ENCODE measurements around the gene MSGN1. TPM values are rescaled to one million over a fixed set of nuclear protein-coding genes. Genes with fewer than 3 reads are reported as not detected.

MSGN1 gene
- total RNA-seq, 2 experiments from 2014 or later, result not detected

- CTCF ChIA-PET, result no interaction called here
These were observed 22.4 kb upstream of the MSGN1 start for GRCh38 chr2:17793803-17794354.

DNA sequence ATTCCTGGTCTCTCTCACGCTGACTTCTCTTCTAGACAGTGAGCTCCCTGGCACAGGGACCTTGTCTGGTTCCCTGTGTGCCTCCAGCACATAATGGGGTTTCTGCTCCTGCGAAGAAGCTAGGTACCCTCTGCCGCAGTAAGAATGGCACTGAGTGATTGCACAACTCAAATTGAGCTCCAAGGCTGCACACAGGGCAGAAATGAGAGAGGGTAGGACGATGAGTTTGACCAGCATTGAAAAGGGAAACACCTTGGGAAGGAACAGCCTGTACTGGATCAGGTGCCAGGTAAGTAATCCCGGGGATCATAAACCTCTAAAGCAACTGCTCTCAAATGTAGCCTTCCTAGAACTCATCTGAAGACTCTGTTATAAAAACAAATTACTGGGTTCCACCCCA lies 21.0 kb upstream of the MSGN1 start:
- no peak overlapping the region for H3K27ac Mint-ChIP-seq
- no peak overlapping the region for H3K4me3 Mint-ChIP-seq
- H3K9me3 Mint-ChIP-seq, result no peaks in the 10 kb centered on the region
- ChIA-PET CTCF (no interaction called here), POLR2A (no interaction called here)
- no peaks in the 10 kb centered on the region for H3K36me3 Mint-ChIP-seq (ENCODE audit: low read depth)
- peaks cover 3% of the 10 kb centered on the region for H3K4me1 Mint-ChIP-seq
- DNase-seq, result no peak
- H3K27me3 Mint-ChIP-seq, result peaks cover 21% of the 10 kb centered on the region

More at GRCh38 chr2:17793803-17794354, 22.4 kb upstream of the MSGN1 start:
- Mint-ChIP-seq H3K27ac (no peak overlapping the region), H3K4me1 (peaks cover 3% of the 10 kb centered on the region), H3K9me3 (no peaks in the 10 kb centered on the region), H3K4me3 (no peak overlapping the region), H3K36me3 (ENCODE audit: low read depth) (no peaks in the 10 kb centered on the region), H3K27me3 (peaks cover 19% of the 10 kb centered on the region)
- DNase-seq, result no peak
- POLR2A ChIA-PET, result no interaction called here

DNA sequence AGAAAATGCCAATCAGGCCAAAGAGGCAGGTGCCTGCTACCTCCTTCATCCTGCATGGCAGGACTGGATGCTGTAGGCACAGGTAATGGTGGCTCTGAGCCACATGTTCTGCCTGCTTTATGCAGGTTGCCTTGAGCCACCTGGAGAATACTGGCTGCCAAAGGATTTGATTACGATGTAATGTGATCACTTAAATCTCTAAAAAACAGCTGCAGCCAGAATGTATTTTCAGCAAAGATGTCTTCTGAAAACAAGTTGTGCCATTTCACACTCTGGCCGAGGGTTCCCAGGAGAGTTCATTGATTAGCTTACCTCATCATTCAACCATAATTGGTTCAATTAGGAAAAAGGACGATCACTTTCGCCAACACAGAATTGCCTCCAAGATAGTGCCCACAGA lies 17.9 kb upstream of the MSGN1 start:
- Mint-ChIP-seq H3K27ac (no peak overlapping the region), H3K27me3 (peaks cover 18% of the 10 kb centered on the region), H3K36me3 (ENCODE audit: low read depth) (no peaks in the 10 kb centered on the region), H3K4me1 (no peaks in the 10 kb centered on the region), H3K9me3 (no peaks in the 10 kb centered on the region), H3K4me3 (no peak overlapping the region)
- CTCF ChIA-PET, result no interaction called here
- DNase-seq, result no peak
- POLR2A ChIA-PET, result no interaction called here

DNA sequence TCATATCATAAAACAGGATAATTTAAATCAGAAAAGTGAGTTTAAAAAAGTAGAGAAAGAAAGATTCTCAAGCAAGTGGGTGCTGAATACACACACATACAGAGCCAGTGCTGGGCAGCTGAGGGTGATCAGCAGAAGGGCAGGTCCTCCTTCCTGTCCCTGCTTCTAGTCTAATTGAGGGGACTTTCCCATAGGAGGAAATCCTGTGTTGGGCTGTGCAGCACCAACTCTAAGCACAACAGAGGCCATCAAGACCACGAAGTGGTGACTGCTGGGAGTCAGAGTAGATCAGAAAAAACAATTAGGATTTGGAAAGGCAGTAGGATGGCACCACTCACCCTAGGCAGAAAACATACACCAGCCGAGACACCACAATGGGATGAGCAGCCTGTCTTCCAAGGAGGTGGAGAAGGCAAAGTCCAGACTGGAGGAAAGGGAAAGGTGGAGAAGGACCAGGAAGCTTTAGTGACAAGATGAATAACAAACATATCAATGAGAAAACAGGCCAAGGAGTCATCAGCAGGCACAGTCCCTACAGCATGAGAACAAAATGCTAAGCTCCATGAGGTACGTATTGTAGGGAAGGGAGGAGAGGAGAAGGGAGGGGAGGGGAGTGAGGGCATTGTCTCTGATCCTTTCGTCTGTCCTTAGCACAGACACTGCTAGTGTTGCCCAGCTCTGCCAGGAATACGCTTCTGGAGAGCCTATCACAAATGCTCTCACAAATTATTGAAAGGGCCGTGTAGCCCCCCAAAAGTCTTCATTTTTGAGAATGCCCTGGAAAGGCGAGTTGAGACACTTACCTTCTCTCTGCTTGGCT lies 16.7 kb upstream of the MSGN1 start:
- peaks cover 29% of the 10 kb centered on the region for H3K27me3 Mint-ChIP-seq
- no peaks in the 10 kb centered on the region for H3K4me1 Mint-ChIP-seq
- H3K36me3 Mint-ChIP-seq (ENCODE audit: low read depth), result no peaks in the 10 kb centered on the region
- ChIA-PET POLR2A (no interaction called here), CTCF (no interaction called here)
- H3K27ac Mint-ChIP-seq, result no peak overlapping the region
- no peaks in the 10 kb centered on the region for H3K9me3 Mint-ChIP-seq
- DNase-seq, result no peak
- no peak overlapping the region for H3K4me3 Mint-ChIP-seq

GRCh38 chr2:17800219-17800618 lies 16.0 kb upstream of the MSGN1 start:
- ChIA-PET CTCF (no interaction called here), POLR2A (no interaction called here)
- no peak overlapping the region for H3K4me3 Mint-ChIP-seq

GRCh38 chr2:17800693-17801458 lies 15.4 kb upstream of the MSGN1 start:
- Mint-ChIP-seq H3K36me3 (ENCODE audit: low read depth) (no peaks in the 10 kb centered on the region), H3K4me3 (no peak overlapping the region), H3K27ac (no peak overlapping the region), H3K4me1 (no peaks in the 10 kb centered on the region), H3K27me3 (peaks cover 35% of the 10 kb centered on the region), H3K9me3 (no peaks in the 10 kb centered on the region)
- ChIA-PET CTCF (no interaction called here), POLR2A (no interaction called here)
- DNase-seq, result no peak

More at GRCh38 chr2:17800219-17800618, 16.0 kb upstream of the MSGN1 start:
- no peaks in the 10 kb centered on the region for H3K9me3 Mint-ChIP-seq
- DNase-seq, result no peak
- H3K27ac Mint-ChIP-seq, result no peak overlapping the region
- H3K27me3 Mint-ChIP-seq, result peaks cover 33% of the 10 kb centered on the region
- no peaks in the 10 kb centered on the region for H3K36me3 Mint-ChIP-seq (ENCODE audit: low read depth)
- no peaks in the 10 kb centered on the region for H3K4me1 Mint-ChIP-seq

DNA sequence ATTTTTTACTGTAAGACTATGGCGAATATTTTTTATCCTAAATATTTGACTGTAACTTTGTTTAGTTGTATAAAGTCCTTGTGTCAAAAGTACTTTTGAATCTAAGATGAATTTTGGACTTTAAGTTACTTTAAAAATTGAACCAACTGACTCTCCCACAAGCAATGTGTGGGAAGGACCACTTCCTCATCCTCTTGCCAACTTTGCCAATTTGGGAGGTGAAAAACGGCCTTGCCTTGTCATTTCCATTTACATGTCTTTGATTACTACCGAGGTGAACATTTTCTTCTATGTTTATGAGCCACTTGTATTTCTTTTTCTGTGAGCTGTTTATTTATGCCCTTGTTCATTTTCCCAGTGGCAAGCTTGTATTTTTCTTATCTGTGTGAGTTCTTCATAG lies 12.8 kb upstream of the MSGN1 start:
- CTCF ChIA-PET, result no interaction called here
- H3K27ac Mint-ChIP-seq, result no peak overlapping the region
- no peaks in the 10 kb centered on the region for H3K9me3 Mint-ChIP-seq
- peaks cover 29% of the 10 kb centered on the region for H3K27me3 Mint-ChIP-seq
- H3K4me3 Mint-ChIP-seq, result no peak overlapping the region
- POLR2A ChIA-PET, result no interaction called here
- H3K36me3 Mint-ChIP-seq (ENCODE audit: low read depth), result no peaks in the 10 kb centered on the region
- H3K4me1 Mint-ChIP-seq, result no peaks in the 10 kb centered on the region
- no peak for DNase-seq

DNA sequence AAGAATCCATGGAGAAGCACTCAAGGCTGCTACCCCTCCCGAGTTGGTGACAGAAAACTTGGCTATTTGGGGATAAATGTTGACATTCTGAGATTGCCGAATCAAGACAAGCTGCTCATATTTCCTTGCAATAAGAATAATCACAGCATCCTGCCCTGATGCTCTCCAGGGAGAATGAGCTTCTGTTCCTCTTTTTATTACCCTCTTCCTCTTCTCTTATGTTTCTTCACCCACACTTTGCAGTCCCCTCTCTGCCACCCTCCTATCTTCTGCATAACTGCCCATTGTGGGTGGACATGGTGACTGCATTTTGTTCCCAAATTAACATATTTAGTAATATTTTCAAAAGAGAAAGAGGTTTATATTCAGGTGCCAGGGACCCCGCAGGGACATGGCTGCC lies 11.9 kb upstream of the MSGN1 start:
- no peaks in the 10 kb centered on the region for H3K4me1 Mint-ChIP-seq
- peaks cover 29% of the 10 kb centered on the region for H3K27me3 Mint-ChIP-seq
- DNase-seq, result no peak
- no peak overlapping the region for H3K27ac Mint-ChIP-seq
- CTCF ChIA-PET, result no interaction called here
- H3K9me3 Mint-ChIP-seq, result no peaks in the 10 kb centered on the region
- POLR2A ChIA-PET, result no interaction called here
- H3K36me3 Mint-ChIP-seq (ENCODE audit: low read depth), result no peaks in the 10 kb centered on the region
- H3K4me3 Mint-ChIP-seq, result no peak overlapping the region

DNA sequence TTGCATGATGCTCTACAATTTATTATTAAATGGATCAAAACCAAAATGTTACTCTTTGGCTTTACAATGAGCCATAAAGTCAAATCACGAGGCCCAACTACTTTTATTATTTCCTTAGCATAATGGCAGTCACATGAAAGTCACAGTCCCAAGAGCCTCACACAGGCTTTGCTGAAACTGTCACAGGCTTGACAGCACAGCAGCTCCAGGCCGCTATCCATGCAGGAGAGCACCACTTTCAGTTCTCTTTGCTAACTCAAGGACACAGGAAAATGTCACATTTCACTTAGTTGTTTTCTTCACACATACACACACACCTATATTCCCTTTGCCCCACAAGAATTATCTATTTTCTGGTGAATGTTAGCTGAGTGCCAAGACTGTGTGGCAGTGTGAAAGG lies 11.1 kb upstream of the MSGN1 start:
- Mint-ChIP-seq H3K4me3 (no peak overlapping the region), H3K27me3 (peaks cover 29% of the 10 kb centered on the region), H3K4me1 (no peaks in the 10 kb centered on the region), H3K36me3 (ENCODE audit: low read depth) (no peaks in the 10 kb centered on the region), H3K27ac (no peak overlapping the region), H3K9me3 (no peaks in the 10 kb centered on the region)
- ChIA-PET CTCF (no interaction called here), POLR2A (no interaction called here)
- DNase-seq, result no peak

DNA sequence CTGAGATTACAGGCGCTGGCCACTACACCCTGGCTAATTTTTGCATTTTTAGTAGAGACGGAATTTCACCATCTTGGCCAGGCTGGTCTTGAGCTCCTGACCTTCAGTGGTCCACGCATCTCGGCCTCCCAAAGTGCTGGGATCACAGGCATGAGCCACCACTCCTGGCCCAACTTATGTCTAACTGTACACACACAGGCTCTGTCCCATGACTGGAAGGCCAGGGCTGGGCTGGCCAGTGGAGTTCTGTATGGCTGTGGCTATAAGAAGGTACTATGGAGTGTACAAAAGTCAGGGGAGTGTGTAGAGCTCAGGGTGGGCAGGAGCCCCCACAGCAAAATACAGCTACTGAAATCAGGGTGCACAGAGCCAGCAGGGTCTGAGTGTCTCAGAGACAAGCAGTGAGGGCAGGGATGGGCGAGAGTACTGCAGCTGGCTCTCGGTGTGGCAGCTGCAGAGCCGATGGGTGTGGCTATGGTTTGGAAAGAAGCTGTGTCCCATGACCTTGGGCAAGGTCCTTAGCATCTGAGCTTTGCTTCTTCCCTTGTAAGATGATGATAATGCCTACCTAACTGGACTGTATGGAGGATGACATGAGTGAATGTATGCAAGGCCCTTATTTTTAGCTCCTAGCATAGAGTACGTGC lies 10.4 kb upstream of the MSGN1 start:
- Mint-ChIP-seq H3K4me1 (no peaks in the 10 kb centered on the region), H3K27ac (no peak overlapping the region), H3K27me3 (peaks cover 22% of the 10 kb centered on the region), H3K4me3 (no peak overlapping the region), H3K9me3 (no peaks in the 10 kb centered on the region), H3K36me3 (ENCODE audit: low read depth) (no peaks in the 10 kb centered on the region)
- POLR2A ChIA-PET, result no interaction called here
- CTCF ChIA-PET, result no interaction called here
- no peak for DNase-seq

DNA sequence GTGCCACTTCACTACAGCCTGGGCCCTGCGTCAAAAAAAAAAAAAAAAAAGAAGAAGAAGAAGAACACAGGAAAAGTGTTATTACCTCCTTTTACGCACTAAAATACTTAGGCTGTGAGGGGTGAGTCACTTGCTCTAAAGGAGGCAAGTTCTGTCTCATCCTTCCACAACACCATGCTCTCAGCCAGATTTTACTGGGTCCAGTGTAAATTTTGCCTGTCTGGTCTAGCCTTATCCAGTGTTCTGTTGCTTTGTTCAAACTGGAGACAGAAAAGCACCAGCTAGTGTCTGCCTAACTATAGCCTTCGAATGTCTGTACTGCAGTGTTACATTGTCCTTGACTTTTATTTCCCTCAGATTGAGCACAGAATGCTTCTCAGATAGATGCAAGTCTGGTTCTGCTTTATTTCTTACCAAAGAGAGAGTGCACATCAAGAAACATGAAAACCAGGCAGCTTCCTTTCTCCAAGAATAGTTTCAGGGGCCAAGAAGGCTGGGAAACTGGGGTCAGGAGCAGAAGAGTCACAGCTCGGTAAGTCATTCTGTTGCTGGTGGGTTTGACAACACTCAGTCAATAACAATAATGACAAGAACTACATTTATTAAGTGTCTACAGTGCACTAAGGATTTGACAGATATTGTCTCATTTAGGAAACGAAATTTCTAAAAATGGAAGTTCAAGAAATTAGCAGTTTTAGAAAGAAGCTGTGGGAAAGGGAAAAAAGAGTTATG lies 3.1 kb upstream of the MSGN1 start:
- peaks cover 28% of the 10 kb centered on the region for H3K27me3 Mint-ChIP-seq
- no peaks in the 10 kb centered on the region for H3K36me3 Mint-ChIP-seq (ENCODE audit: low read depth)
- no peak overlapping the region for H3K4me3 Mint-ChIP-seq
- peaks cover 9% of the 10 kb centered on the region for H3K4me1 Mint-ChIP-seq
- ChIA-PET CTCF (interaction anchor here (1.0 kb wide), 1 partner anchor 142 kb away, joined by 5 read pairs; no protein-coding TSS in a partner anchor), POLR2A (no interaction called here)
- H3K27ac Mint-ChIP-seq, result no peak overlapping the region
- H3K9me3 Mint-ChIP-seq, result no peaks in the 10 kb centered on the region
- no peak for DNase-seq

GRCh38 chr2:17813742-17814473 lies 2.4 kb upstream of the MSGN1 start:
- Mint-ChIP-seq H3K27me3 (peaks cover 25% of the 10 kb centered on the region), H3K4me3 (no peak overlapping the region), H3K36me3 (ENCODE audit: low read depth) (no peaks in the 10 kb centered on the region), H3K4me1 (peaks cover 9% of the 10 kb centered on the region), H3K27ac (no peak overlapping the region), H3K9me3 (no peaks in the 10 kb centered on the region)
- POLR2A ChIA-PET, result no interaction called here
- no peak for DNase-seq
- CTCF ChIA-PET, result interaction anchor here (1.0 kb wide), 1 partner anchor 142 kb away, joined by 5 read pairs; no protein-coding TSS in a partner anchor

Data from activated CD4-positive, alpha-beta memory T cell treated with anti-CD3 and anti-CD28 coated beads, Interleukin-2, amount 10 ng/mL, durations not matched to agents 7 days and 5 days (primary cell).